ENCODE measurements around the gene NPIPB6. TPM values are rescaled to one million over a fixed set of nuclear protein-coding genes. Genes with fewer than 3 reads are reported as not detected.
A peak's percentile ranks its signal among the peaks of the same experiment; 100 is the strongest.

NPIPB6 gene
- total RNA-seq, 2 donors from 2014 or later, result 13.8 TPM; not detected in 1

DNA sequence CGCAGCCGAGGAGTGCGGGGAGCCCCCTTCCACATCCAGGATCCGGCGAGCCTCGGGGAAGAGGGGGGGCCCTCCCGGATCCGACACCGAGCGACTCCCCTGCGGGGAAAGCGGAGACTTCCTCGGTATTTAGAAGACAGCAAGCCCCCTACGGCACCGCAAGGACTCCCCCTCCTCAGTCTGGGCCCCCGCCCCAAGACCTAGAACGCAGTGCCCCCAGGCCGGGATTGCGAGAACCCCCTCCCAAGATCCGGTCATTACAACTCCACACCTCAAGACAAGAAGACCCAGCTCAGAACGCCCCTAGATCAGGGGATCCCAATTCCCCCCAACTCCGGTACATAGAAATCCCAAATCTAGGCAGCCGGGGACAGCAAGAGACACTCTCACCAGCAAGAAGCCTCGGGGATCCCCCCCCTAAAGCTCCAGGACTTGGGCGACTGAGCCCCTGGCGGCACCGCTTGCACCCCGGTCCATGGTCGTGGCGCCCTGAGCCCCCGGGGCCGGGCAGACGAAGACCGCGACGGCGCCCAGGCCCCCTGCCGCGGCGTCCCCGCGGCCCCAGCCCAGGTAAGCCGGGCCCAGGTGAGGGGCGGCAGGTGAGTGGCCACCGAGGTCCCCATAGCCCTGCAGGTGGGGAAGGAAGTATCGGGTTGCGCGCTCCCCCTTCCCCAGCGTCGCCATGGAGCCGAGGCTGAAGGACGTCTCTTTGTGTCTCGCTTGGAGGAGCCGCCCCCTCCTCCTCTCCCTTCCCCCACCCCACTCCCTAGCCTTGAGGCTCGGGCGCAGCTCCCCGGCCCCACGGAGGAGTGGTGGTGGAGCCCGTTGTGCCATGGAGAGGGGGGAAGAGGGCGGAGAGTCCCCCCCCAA lies 70.3 kb downstream of the NPIPB6 start:
- 0% methylated on average over 3 to 57 of the region's 60 CpGs for WGBS, 2 donors
- TF ChIP-seq POLR2A (IDR thresholded peaks at IDR 0.05), result no peak
- ATAC-seq, result peak; percentile 25
- Histone ChIP-seq H3K4me3 (peak overlapping the region; percentile 12 to 61), H3K27ac (peak overlapping the region in 1 of 4 donors; percentile 46), H3K36me3 (replicated peaks in 1 of 2; ENCODE audit: insufficient read depth in 1 of 2, low read depth in 2 of 2) (no peaks in the 10 kb centered on the region), H3K4me1 (peaks cover 35% of the 10 kb centered on the region), H3K27me3 (no peaks in the 10 kb centered on the region), H3K9me3 (no peaks in the 10 kb centered on the region)
- DNase-seq, result peak; percentile 48 to 63 (median 55)
- intact Hi-C loops (cut with DNase I), result no loop called here

Small RNA genes lying within 50 kb of the gene (microRNA-seq; reads per million reads assigned to microRNA genes)
- 0 reads per million in 2 donors for gene MIR6862-1 (ENCODE audit: borderline number of aligned reads in 2 of 2, borderline replicate concordance in 2 of 2)

Small RNA genes lying within 50 kb of the gene (small RNA-seq; reads per million reads assigned to genes)
- gene AC138904.2 (not detected), gene MIR6862-1 (not detected)

Other genes starting within 250 kb of the NPIPB6 start
- gene XPO6, start 151.5 kb downstream of the NPIPB6 start, total RNA-seq, result 100 to 1,000 TPM in 1 of 2 donors, 10 to 100 TPM in 1; 54.7 to 103 TPM
- 1 to 10 TPM; 1.3 to 2.6 TPM for gene SBK1, start 71.0 kb downstream of the NPIPB6 start, total RNA-seq
- gene EIF3CL, start 40.3 kb upstream of the NPIPB6 start, total RNA-seq, result 100 to 1,000 TPM in 1 of 2 donors, 10 to 100 TPM in 1; 94.2 to 157 TPM
- not detected for gene NPIPB7, start 108.8 kb upstream of the NPIPB6 start, total RNA-seq
- gene CLN3, start 128.6 kb upstream of the NPIPB6 start, total RNA-seq, result 10 to 100 TPM; 28.0 to 29.6 TPM
- gene APOBR, start 131.1 kb upstream of the NPIPB6 start, total RNA-seq, result 1 to 10 TPM; 1.0 to 2.0 TPM
- not detected for gene IL27, start 143.3 kb upstream of the NPIPB6 start, total RNA-seq
- gene NUPR1, start 175.5 kb upstream of the NPIPB6 start, total RNA-seq, result 10 to 100 TPM; 32.0 to 92.4 TPM
- gene SGF29, start 190.4 kb upstream of the NPIPB6 start, total RNA-seq, result 10 to 100 TPM; 25.2 to 30.7 TPM
- 1 to 10 TPM; 1.3 to 2.3 TPM for gene SULT1A2, start 233.5 kb upstream of the NPIPB6 start, total RNA-seq
- gene SULT1A1, start 246.5 kb upstream of the NPIPB6 start, total RNA-seq, result 10 to 100 TPM; 26.7 to 35.6 TPM